Loucy (cell line): ENCODE results near the gene ATP5MC2.

Experiments
- H2AFZ ChIP-seq: fragments of 200-600 bp; sonication (generic); 2 replicates; pipeline ENCODE4 v1.6.0; 2016; ENCODE audit warnings: antibody characterized with exemption, mild to moderate bottlenecking, low read length, moderate library complexity
- H3F3A ChIP-seq: fragments of 200-600 bp; 2 replicates; pipeline ENCODE4 v1.6.0; 2016; ENCODE audit warnings: antibody characterized with exemption, low read depth, mild to moderate bottlenecking
- H3K27me3 ChIP-seq: fragments of 200-600 bp; sonication (generic); 2 replicates; pipeline ENCODE4 v1.6.1; 2014; ENCODE audit warnings: low read length, mild to moderate bottlenecking; ENCODE audit not compliant: insufficient read depth, poor library complexity, severe bottlenecking
- H3K36me3 ChIP-seq: fragments of 200-600 bp; sonication (generic); 2 replicates; pipeline ENCODE4 v1.6.1; 2016; ENCODE audit warnings: low read length; ENCODE audit not compliant: insufficient read depth
- H3K4me1 ChIP-seq: fragments of 200-600 bp; sonication (generic); 2 replicates; pipeline ENCODE4 v1.5.1; 2014; ENCODE audit warnings: low read length, mild to moderate bottlenecking; ENCODE audit not compliant: insufficient read depth, poor library complexity, severe bottlenecking
- H3K4me2 ChIP-seq: fragments of 200-600 bp; sonication (generic); 2 replicates; pipeline ENCODE4 v1.6.0; 2014; ENCODE audit warnings: antibody characterized with exemption, low read length, low read depth, mild to moderate bottlenecking; ENCODE audit not compliant: poor library complexity, severe bottlenecking
- H3K4me3 ChIP-seq: fragments of 200-600 bp; sonication (generic); 2 replicates; pipeline ENCODE4 v1.5.1; 2014; ENCODE audit warnings: low read length, mild to moderate bottlenecking, mixed read lengths; ENCODE audit not compliant: poor library complexity, severe bottlenecking
- H3K79me2 ChIP-seq: fragments of 200-600 bp; sonication (generic); 2 replicates; pipeline ENCODE4 v1.6.1; 2014; ENCODE audit warnings: low read length; ENCODE audit not compliant: insufficient read depth
- H3K9ac ChIP-seq: fragments of 200-600 bp; sonication (generic); 2 replicates; pipeline ENCODE4 v1.6.0; 2014; ENCODE audit warnings: mild to moderate bottlenecking, low read depth, low read length, moderate library complexity; ENCODE audit not compliant: poor library complexity, severe bottlenecking
- H3K9me2 ChIP-seq: fragments of 200-600 bp; sonication (generic); replicated peaks from 2 replicates; pipeline ENCODE4 v1.6.1; 2016; ENCODE audit warnings: low read depth, low read length, mixed read lengths
- H3K9me3 ChIP-seq: fragments of 200-600 bp; sonication (generic); 2 replicates; pipeline ENCODE4 v1.6.1; 2014; ENCODE audit warnings: mild to moderate bottlenecking, antibody characterized with exemption, low read length, low read depth; ENCODE audit not compliant: insufficient read depth
- H4K20me1 ChIP-seq: fragments of 200-600 bp; sonication (generic); 2 replicates; pipeline ENCODE4 v1.6.0; 2014; ENCODE audit warnings: antibody characterized with exemption, low read length, mild to moderate bottlenecking; ENCODE audit not compliant: insufficient read depth, poor library complexity, severe bottlenecking
- CTCF ChIP-seq: fragments of 200-600 bp; sonication (generic); conservative IDR thresholded peaks from 2 replicates; pipeline ENCODE4 v1.5.1; 2014; ENCODE audit warnings: mild to moderate bottlenecking, antibody characterized with exemption, low read length
- EZH2phosphoT487 ChIP-seq: fragments of 200-600 bp; IDR thresholded peaks from 2 replicates; pipeline ENCODE4 v1.6.1; 2018; ENCODE audit warnings: antibody characterized with exemption, mild to moderate bottlenecking, moderate library complexity, borderline replicate concordance

The ATP5MC2 gene

GRCh38 chr12:53713516-53713915 is 37.6 kb upstream of the ATP5MC2 start:
- Histone ChIP-seq H3K9me2 (no peaks in the 10 kb centered on the region), H4K20me1 (no peaks in the 10 kb centered on the region), H3K36me3 (no peaks in the 10 kb centered on the region), H3K4me3 (no peak overlapping the region), H2AFZ (no peak overlapping the region), H3K79me2 (no peaks in the 10 kb centered on the region), H3K4me1 (no peaks in the 10 kb centered on the region), H3K9ac (no peak overlapping the region), H3K9me3 (no peaks in the 10 kb centered on the region), H3F3A (no peaks in the 10 kb centered on the region), H3K4me2 (no peak overlapping the region), H3K27me3 (no peaks in the 10 kb centered on the region)
- TF ChIP-seq EZH2phosphoT487 (no peak), CTCF (no peak)

- Histone ChIP-seq H3K4me1 (no peaks in the 10 kb centered on the region), H3K9ac (no peak overlapping the region), H3K79me2 (no peaks in the 10 kb centered on the region), H3F3A (no peaks in the 10 kb centered on the region), H3K36me3 (no peaks in the 10 kb centered on the region), H3K4me3 (no peak overlapping the region), H4K20me1 (no peaks in the 10 kb centered on the region), H3K9me3 (no peaks in the 10 kb centered on the region), H2AFZ (no peak overlapping the region), H3K4me2 (no peak overlapping the region), H3K27me3 (no peaks in the 10 kb centered on the region), H3K9me2 (no peaks in the 10 kb centered on the region)
- TF ChIP-seq CTCF = no peak
- no peak for TF ChIP-seq EZH2phosphoT487
These were observed 36.3 kb upstream of the ATP5MC2 start for GRCh38 chr12:53712059-53712643.

- Histone ChIP-seq H3K9ac (no peak overlapping the region), H3K36me3 (no peaks in the 10 kb centered on the region), H2AFZ (no peak overlapping the region), H3K4me1 (no peaks in the 10 kb centered on the region), H3K4me3 (no peak overlapping the region), H3K9me2 (no peaks in the 10 kb centered on the region), H3K9me3 (no peaks in the 10 kb centered on the region), H3K27me3 (no peaks in the 10 kb centered on the region), H3K4me2 (no peak overlapping the region), H3K79me2 (no peaks in the 10 kb centered on the region), H4K20me1 (no peaks in the 10 kb centered on the region), H3F3A (no peaks in the 10 kb centered on the region)
- TF ChIP-seq CTCF (no peak), EZH2phosphoT487 (no peak)
These were observed 34.2 kb upstream of the ATP5MC2 start for GRCh38 chr12:53710091-53710490.
